A673 (cell line): ENCODE results near the gene SPO11.

ENCODE experiments used
- EZH2 ChIP-seq: fragments of 200-600 bp; sonication (generic); IDR thresholded peaks from 2 replicates; pipeline ENCODE4 v1.6.1; 2017; ENCODE audit warnings: borderline replicate concordance, low read depth, mild to moderate bottlenecking, mixed read lengths, antibody characterized with exemption, low read length; ENCODE audit not compliant: poor library complexity, severe bottlenecking
- TF ChIP-seq, protein P1 (sequence below): fragments of 300-800, 200-600 bp; sonication (generic); conservative IDR thresholded peaks from 2 replicates; pipeline ENCODE4 v1.5.1; 2017; ENCODE audit warnings: low read depth, mild to moderate bottlenecking, antibody characterized with exemption, low read length, moderate library complexity, mixed read lengths

DNA sequence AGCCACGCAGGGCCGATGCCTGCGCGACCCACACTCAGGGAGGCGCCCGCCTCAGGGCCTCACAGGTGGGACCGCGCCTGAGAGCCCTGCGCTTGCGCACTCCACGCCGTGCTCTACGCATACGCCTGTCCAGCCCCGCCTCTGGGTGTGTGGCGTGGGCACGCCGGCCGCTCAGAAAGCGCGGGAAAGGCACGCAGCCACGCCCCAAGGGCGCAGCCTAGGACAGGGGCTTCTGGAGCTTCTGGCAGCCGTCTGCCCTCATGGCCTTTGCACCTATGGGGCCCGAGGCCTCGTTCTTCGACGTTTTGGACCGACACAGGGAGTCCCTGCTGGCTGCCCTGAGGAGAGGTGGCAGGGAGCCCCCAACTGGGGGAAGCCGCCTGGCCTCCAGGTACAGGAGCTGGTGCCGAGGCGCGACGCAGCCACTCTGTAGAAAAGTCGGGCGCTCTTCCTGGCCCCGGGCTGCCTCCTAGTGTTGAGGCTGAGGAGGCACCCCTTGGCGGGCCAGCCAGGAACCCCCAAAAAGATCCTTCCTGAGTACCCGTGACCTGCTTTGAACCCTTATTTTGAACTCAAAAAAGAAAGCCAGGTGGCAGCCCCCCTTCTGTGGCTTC lies at the start of gene SPO11:
- TF ChIP-seq, protein P1, sequence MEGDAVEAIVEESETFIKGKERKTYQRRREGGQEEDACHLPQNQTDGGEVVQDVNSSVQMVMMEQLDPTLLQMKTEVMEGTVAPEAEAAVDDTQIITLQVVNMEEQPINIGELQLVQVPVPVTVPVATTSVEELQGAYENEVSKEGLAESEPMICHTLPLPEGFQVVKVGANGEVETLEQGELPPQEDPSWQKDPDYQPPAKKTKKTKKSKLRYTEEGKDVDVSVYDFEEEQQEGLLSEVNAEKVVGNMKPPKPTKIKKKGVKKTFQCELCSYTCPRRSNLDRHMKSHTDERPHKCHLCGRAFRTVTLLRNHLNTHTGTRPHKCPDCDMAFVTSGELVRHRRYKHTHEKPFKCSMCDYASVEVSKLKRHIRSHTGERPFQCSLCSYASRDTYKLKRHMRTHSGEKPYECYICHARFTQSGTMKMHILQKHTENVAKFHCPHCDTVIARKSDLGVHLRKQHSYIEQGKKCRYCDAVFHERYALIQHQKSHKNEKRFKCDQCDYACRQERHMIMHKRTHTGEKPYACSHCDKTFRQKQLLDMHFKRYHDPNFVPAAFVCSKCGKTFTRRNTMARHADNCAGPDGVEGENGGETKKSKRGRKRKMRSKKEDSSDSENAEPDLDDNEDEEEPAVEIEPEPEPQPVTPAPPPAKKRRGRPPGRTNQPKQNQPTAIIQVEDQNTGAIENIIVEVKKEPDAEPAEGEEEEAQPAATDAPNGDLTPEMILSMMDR: peak; percentile 58
- TF ChIP-seq EZH2: no peak
